ENCODE measurements around the gene BCAP31. TPM values are rescaled to one million over a fixed set of nuclear protein-coding genes. Genes with fewer than 3 reads are reported as not detected.
A peak's percentile ranks its signal among the peaks of the same experiment; 100 is the strongest.

The BCAP31 gene
- total RNA-seq, 1 experiment from 2014 or later = 371 TPM

GRCh38 chrX:153688071-153688470 is 36.1 kb downstream of the BCAP31 start:
- CTCF ChIA-PET = interaction anchor here (1.9 kb wide), 1 partner anchor 21 kb away, joined by 7 read pairs; no protein-coding TSS in a partner anchor
- peak overlapping the region; percentile 50 for H3K27ac Mint-ChIP-seq (ENCODE audit: unreplicated experiment)

GRCh38 chrX:153687121-153688039 is 36.8 kb downstream of the BCAP31 start, which contains the start of gene SLC6A8:
Gene SLC6A8, plus strand, starts transcription at chrX:153687926. Its CDS starts 649 bp downstream, at chrX:153688575.
- H3K9me3 Mint-ChIP-seq (ENCODE audit: low read depth, unreplicated experiment) = no peaks in the 10 kb centered on the region
- H3K4me3 Mint-ChIP-seq (ENCODE audit: low read depth, unreplicated experiment) = peak within 1 kb of the TSS; percentile 63
- intact Hi-C loops (cut with micrococcal nuclease; ENCODE audit: unreplicated experiment) = no loop called here
- peaks cover 14% of the 10 kb centered on the region for H3K27me3 Mint-ChIP-seq (ENCODE audit: unreplicated experiment)
- CTCF ChIA-PET = interaction anchor here (1.9 kb wide), 1 partner anchor 20 kb away, joined by 7 read pairs; no protein-coding TSS in a partner anchor
- H3K4me1 Mint-ChIP-seq (ENCODE audit: low read depth, unreplicated experiment) = no peaks in the 10 kb centered on the region
- no TSS peak for BruUV-seq (replicated peaks)
- TF ChIP-seq CTCF (IDR thresholded peaks at IDR 0.05; ENCODE audit: unreplicated experiment) = no peak
- H3K27ac Mint-ChIP-seq (ENCODE audit: unreplicated experiment) = peak within 1 kb of the TSS; percentile 50
- peak; percentile 69 for DNase-seq
- H3K36me3 Mint-ChIP-seq (ENCODE audit: insufficient read depth, unreplicated experiment) = peaks cover 26% of the 10 kb centered on the region

More at GRCh38 chrX:153688071-153688470, 36.1 kb downstream of the BCAP31 start:
- H3K4me3 Mint-ChIP-seq (ENCODE audit: low read depth, unreplicated experiment) = peak overlapping the region; percentile 63
- H3K27me3 Mint-ChIP-seq (ENCODE audit: unreplicated experiment) = peaks cover 14% of the 10 kb centered on the region
- H3K36me3 Mint-ChIP-seq (ENCODE audit: insufficient read depth, unreplicated experiment) = peaks cover 33% of the 10 kb centered on the region
- no TSS peak for BruUV-seq (replicated peaks)
- DNase-seq = no peak
- no peak for TF ChIP-seq CTCF (IDR thresholded peaks at IDR 0.05; ENCODE audit: unreplicated experiment)
- H3K9me3 Mint-ChIP-seq (ENCODE audit: low read depth, unreplicated experiment) = no peaks in the 10 kb centered on the region
- intact Hi-C loops (cut with micrococcal nuclease; ENCODE audit: unreplicated experiment) = no loop called here
- no peaks in the 10 kb centered on the region for H3K4me1 Mint-ChIP-seq (ENCODE audit: low read depth, unreplicated experiment)

- CTCF ChIA-PET = interaction anchor here (1.9 kb wide), 1 partner anchor 19 kb away, joined by 7 read pairs; no protein-coding TSS in a partner anchor
- no peaks in the 10 kb centered on the region for H3K4me1 Mint-ChIP-seq (ENCODE audit: low read depth, unreplicated experiment)
- H3K27me3 Mint-ChIP-seq (ENCODE audit: unreplicated experiment) = peaks cover 14% of the 10 kb centered on the region
- intact Hi-C loops (cut with micrococcal nuclease; ENCODE audit: unreplicated experiment) = no loop called here
- TF ChIP-seq CTCF (IDR thresholded peaks at IDR 0.05; ENCODE audit: unreplicated experiment) = no peak
- H3K27ac Mint-ChIP-seq (ENCODE audit: unreplicated experiment) = no peak overlapping the region
- no peaks in the 10 kb centered on the region for H3K9me3 Mint-ChIP-seq (ENCODE audit: low read depth, unreplicated experiment)
- H3K36me3 Mint-ChIP-seq (ENCODE audit: insufficient read depth, unreplicated experiment) = peaks cover 22% of the 10 kb centered on the region
- no peak overlapping the region for H3K4me3 Mint-ChIP-seq (ENCODE audit: low read depth, unreplicated experiment)
- BruUV-seq (replicated peaks) = no TSS peak
- no peak for DNase-seq
These were observed 37.5 kb downstream of the BCAP31 start for GRCh38 chrX:153686711-153687110.

DNA sequence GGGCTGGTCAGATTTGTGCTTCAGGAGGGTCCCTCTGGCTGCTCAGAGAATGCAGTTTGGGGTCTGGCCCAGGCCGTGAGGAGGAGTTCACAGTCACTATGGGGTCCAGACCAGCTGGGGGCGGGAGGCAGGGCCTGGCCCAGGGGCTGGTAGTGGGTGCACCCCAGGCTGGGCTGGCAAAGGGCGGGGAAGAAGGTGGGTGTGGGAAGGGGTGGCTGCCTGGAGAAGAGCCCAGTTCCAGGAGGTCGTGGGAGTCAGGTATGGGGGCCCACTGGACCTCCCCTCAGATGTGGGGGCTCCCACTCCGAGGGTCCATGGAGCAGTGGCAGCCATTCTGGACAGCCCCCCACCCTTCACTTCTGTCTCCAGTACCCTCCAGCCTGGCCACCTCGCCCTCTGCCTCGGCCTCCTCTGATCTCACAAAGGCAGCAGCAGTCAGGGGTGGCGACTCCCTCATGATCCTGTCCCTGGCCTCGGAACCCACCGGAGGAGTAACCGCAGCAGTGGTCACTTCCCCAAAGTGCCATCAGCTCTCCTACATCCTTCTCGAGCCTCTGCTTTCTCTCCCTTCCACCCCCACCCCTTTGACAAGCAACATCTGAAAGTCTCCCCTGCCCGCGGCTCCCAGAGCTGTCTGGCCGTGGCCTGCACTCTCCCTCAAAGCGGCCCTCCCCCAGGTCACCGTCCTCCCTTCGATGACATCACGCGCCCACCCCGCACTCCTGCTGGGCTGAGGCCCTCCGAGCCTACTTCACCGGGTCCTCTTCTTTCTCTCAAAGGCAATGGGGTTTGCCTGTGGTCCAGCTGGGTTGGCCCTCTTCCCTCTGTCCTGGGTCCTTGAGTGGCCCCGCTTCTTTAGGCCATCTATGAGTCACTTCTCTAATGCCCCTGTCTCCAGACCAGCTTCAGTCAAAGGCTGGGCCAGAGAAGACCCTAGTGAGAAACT is 38.2 kb downstream of the BCAP31 start:
- H3K4me1 Mint-ChIP-seq (ENCODE audit: low read depth, unreplicated experiment) = no peaks in the 10 kb centered on the region
- peaks cover 14% of the 10 kb centered on the region for H3K27me3 Mint-ChIP-seq (ENCODE audit: unreplicated experiment)
- no peaks in the 10 kb centered on the region for H3K9me3 Mint-ChIP-seq (ENCODE audit: low read depth, unreplicated experiment)
- no TSS peak for BruUV-seq (replicated peaks)
- intact Hi-C loops (cut with micrococcal nuclease; ENCODE audit: unreplicated experiment) = no loop called here
- CTCF ChIA-PET = interaction anchor here (1.9 kb wide), 1 partner anchor 19 kb away, joined by 7 read pairs; no protein-coding TSS in a partner anchor
- peaks cover 22% of the 10 kb centered on the region for H3K36me3 Mint-ChIP-seq (ENCODE audit: insufficient read depth, unreplicated experiment)
- H3K27ac Mint-ChIP-seq (ENCODE audit: unreplicated experiment) = no peak overlapping the region
- DNase-seq = no peak
- H3K4me3 Mint-ChIP-seq (ENCODE audit: low read depth, unreplicated experiment) = no peak overlapping the region
- no peak for TF ChIP-seq CTCF (IDR thresholded peaks at IDR 0.05; ENCODE audit: unreplicated experiment)

All from Calu3 (cell line).